ENCODE results near the gene HMGN4.

- no peak for TF ChIP-seq CTCF (IDR thresholded peaks at IDR 0.05 in 4 of 5, conservative IDR thresholded peaks at IDR 0.05 in 1 of 5)
- TF ChIP-seq POLR2A (IDR thresholded peaks at IDR 0.05) = no peak
Measured at GRCh38 chr6:26594131-26594498, 55.9 kb downstream of the HMGN4 start.

Measured in gastrocnemius medialis (tissue), 4 donors.